GM18909 (cell line): ENCODE data around the gene TMED1.

Source experiments
- ATAC-seq: cut with Tn5 transposase; IDR thresholded peaks from one replicate; pipeline ENCODE4 v1.9.1; 2021; ENCODE audit warnings: mild to moderate bottlenecking; ENCODE audit not compliant: unreplicated experiment, poor library complexity

TMED1 gene

GRCh38 chr19:10835089-10835753 lies 791 bp downstream of the TMED1 start:
- ATAC-seq, result no peak

- no peak for ATAC-seq
These were observed 3.1 kb downstream of the TMED1 start for GRCh38 chr19:10832939-10833296.

GRCh38 chr19:10831987-10832938 lies 3.7 kb downstream of the TMED1 start:
- no peak for ATAC-seq

GRCh38 chr19:10830931-10831779 lies 4.9 kb downstream of the TMED1 start:
- ATAC-seq, result no peak

- ATAC-seq, result no peak
These were observed 5.6 kb downstream of the TMED1 start for GRCh38 chr19:10830370-10830769.

GRCh38 chr19:10829967-10830366 lies 6.0 kb downstream of the TMED1 start:
- ATAC-seq, result no peak

DNA sequence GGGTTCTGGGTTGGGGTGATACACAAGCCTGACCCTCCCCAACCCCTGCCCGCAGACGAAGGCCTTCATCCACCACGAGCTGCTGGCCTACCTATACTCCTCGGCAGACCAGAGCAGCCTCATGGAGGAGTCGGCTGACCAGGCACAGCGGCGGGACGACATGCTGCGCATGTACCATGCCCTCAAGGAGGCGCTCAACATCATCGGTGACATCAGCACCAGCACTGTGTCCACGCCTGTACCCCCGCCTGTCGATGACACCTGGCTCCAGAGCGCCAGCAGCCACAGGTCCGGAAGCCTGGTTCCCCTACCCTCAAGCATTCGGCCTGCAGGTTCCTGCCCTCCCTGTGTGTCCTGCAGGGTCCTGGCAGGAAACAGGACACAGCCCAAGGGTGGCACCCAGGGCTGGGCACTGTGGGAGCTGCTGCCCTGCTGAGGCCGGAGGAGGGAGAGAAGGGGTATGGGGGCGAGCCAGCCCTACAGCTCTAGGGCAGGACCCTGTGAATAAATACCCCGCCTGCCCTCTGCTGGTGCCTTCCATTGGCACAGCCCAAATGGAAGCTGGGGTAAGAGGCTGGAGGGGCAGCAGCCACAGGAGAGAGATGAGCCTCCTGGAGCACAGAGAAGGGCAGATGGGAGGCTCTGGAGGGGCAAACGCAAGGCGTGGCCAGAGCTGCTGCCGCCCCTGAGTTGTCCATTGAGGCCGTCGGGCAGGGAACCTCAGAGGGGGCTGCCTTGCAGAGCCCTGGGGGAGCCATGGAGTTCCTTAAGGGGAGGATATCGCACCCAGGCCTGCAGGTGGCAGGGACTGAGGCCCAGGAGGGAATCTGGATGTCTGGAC lies 6.8 kb downstream of the TMED1 start:
- no peak for ATAC-seq

- ATAC-seq, result no peak
These were observed 9.2 kb downstream of the TMED1 start for GRCh38 chr19:10826846-10827245.

DNA sequence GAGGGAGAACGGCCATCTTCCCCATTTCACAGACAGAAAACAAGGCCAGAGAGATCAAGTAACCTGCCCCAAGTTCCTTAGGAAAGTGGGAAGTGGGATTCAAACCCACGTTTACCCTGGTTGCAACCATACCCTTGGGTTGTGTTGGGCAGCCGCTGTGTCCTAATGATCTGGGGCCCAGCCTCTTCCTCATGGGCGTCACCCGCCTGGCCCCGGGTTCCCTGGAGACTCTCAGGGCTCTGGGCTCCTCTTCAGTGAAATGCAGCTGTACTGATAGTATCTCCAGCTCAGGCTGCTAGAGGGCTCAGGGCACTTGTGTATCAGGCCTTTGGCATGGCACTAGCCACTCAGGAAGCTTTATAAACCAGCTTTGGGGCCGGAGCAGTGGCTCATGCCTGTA lies 9.8 kb downstream of the TMED1 start:
- no peak for ATAC-seq

- no peak for ATAC-seq
These were observed 12.3 kb downstream of the TMED1 start for GRCh38 chr19:10823690-10824089.

GRCh38 chr19:10820173-10820572 lies 15.8 kb downstream of the TMED1 start:
- ATAC-seq, result no peak

- ATAC-seq, result no peak
These were observed 16.6 kb downstream of the TMED1 start for GRCh38 chr19:10819124-10820060.

- no peak for ATAC-seq
These were observed 17.5 kb downstream of the TMED1 start for GRCh38 chr19:10818301-10819123.

DNA sequence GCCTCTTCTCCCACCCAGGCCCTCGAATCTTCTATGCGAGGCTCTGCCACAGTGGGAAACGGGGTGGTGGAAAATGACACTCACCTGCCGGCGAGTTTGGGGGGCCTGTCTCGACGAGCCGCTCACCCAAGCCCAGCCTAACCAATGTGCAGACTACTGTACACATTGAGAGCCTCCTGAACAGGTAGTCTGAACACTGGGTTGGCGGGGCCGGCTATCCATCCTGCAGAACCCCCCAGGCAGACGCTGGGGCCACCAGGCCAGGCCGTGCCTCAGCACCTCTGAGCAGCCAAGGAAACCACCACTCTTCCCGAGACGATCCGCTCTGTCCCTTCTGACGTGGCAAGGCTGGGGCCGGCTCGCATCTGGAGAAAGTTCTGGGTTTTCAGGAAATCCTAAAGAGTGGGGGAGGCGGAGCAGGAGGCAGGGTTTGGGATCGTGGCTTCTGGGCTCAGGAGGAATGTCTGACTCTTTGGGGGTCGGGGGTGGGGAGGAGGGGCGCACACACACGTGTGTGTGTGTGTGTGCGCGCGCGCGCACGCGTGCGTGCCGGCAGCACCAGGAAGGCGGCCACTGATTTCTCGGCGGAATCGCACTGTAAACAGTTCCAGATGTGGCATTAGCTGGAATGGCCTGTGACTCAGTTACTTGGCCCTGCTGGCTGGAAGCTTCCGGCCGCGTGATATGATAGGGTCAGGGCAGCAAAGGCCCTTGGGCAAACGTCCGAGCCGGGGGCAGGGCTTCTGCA lies 18.5 kb downstream of the TMED1 start:
- ATAC-seq, result no peak

DNA sequence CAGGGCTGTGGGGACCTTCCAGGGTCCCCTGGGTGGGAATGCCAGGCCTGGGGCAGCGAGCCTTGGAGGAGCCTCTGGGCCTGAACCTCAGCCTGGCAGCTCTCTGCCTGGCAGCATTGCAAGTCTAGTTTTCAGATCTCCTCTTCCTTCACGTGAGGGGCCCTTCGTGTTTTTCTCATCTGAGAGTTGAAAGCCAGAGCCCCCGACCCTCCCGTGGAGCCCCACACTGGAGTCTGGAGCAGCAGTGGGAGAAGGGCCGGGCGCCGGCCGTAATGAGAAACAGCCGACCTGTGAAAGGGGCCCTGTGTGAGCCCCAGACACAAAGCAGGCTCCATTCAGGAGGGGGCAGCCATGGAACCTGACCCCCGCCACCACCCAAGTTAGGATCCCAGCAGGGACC lies 19.3 kb downstream of the TMED1 start:
- no peak for ATAC-seq

GRCh38 chr19:10815969-10816644 lies 19.9 kb downstream of the TMED1 start:
- ATAC-seq, result no peak

- ATAC-seq, result no peak
These were observed 20.9 kb downstream of the TMED1 start for GRCh38 chr19:10815007-10815536.
